ENCODE measurements around the gene C19orf38. TPM values are rescaled to one million over a fixed set of nuclear protein-coding genes. Genes with fewer than 3 reads are reported as not detected.
A peak's percentile ranks its signal among the peaks of the same experiment; 100 is the strongest.

The C19orf38 gene
- total and polyA plus RNA-seq, 2 of the 4 experiments (the other 2 are of a cell fraction) = 0.18 to 0.19 TPM

- Histone ChIP-seq H4K91ac (ENCODE audit: insufficient read depth, low read depth, low read length) (no peak overlapping the region), H2BK15ac (ENCODE audit: low read depth, low read length) (no peak overlapping the region), H3K36me3 (ENCODE audit: control insufficient read depth, insufficient read depth, low read length) (no peaks in the 10 kb centered on the region), H3K14ac (replicated peaks; ENCODE audit: low read depth, low read length) (no peak overlapping the region), H4K5ac (ENCODE audit: low read depth, low read length) (no peak overlapping the region), H2AK5ac (ENCODE audit: low read depth, low read length) (peak overlapping the region; percentile 59; the same call in 1 of the 2 replicates), H2BK20ac (ENCODE audit: low read depth, low read length) (no peak overlapping the region), H3K4me3 (ENCODE audit: insufficient read depth, low read depth, low read length) (no peak overlapping the region), H3K9ac (ENCODE audit: low read depth, low read length) (no peak overlapping the region), H3K27me3 (ENCODE audit: control insufficient read depth, insufficient read depth, low read length) (no peaks in the 10 kb centered on the region), H4K20me1 (ENCODE audit: insufficient read depth, low read length) (no peaks in the 10 kb centered on the region), H3K27ac (ENCODE audit: insufficient read depth, low read length) (no peak overlapping the region), H3K9me3 (ENCODE audit: control insufficient read depth, insufficient read depth, low read length) (no peaks in the 10 kb centered on the region), H2BK5ac (ENCODE audit: low read depth, low read length, poor library complexity, severe bottlenecking) (no peak overlapping the region), H4K8ac (ENCODE audit: low read depth in 2 of 2, low read length in 2 of 2) (peak overlapping the region; percentile 13 to 62; a peak in 3 of 4 replicates), H3K79me1 (ENCODE audit: low read depth in 1 of 2, low read length in 2 of 2) (peaks cover 0 to 3% of the 10 kb centered on the region in 2 experiments; a peak in 1 of 4 replicates), H3K4me1 (ENCODE audit: control insufficient read depth, insufficient read depth, low read length) (peaks cover 3% of the 10 kb centered on the region), H3K4ac (ENCODE audit: low read depth, low read length) (no peak overlapping the region; the same call in 1 of the 2 replicates), H2BK120ac (ENCODE audit: low read depth, low read length) (no peak overlapping the region), H3K9me1 (ENCODE audit: insufficient read depth, low read length) (peaks cover 14% of the 10 kb centered on the region; the same call in 1 of the 2 replicates), H2AK9ac (replicated peaks; ENCODE audit: low read depth, low read length, poor library complexity) (peak overlapping the region; percentile 76), H3K4me2 (ENCODE audit: low read depth, low read length) (no peak overlapping the region), H3K56ac (ENCODE audit: extremely low read depth, insufficient read depth, low read length) (no peak overlapping the region), H3K18ac (ENCODE audit: low read depth, low read length) (no peak overlapping the region), H2AFZ (replicated peaks; ENCODE audit: low read length, poor library complexity) (peak overlapping the region; percentile 75), H3K23ac (ENCODE audit: low read depth, low read length) (no peak overlapping the region)
- dilution Hi-C loops (cut with HindIII; ENCODE audit: low sequenced_read_pairs, unreplicated experiment) (no loop called here), in situ Hi-C loops (cut with MboI; ENCODE audit: low sequenced_read_pairs) (no loop called here), intact Hi-C loops (cut with micrococcal nuclease) (no loop called here)
- BruUV-seq (replicated peaks) = no TSS peak
- DNase-seq (no peak), ATAC-seq (ENCODE audit: low read depth) (no peak)
- WGBS, 2 experiments (ENCODE audit: extremely low coverage in 2 of 2, insufficient read length in 1 of 2) = 72% methylated on average over 13 of the region's 18 CpGs; no CpG with 5 or more reads in 1 of the 2 experiments
- ChIA-PET CTCF (interaction anchor here (1.5 to 2.4 kb wide), 2 partner anchors 12 to 146 kb away, joined by 7 to 23 read pairs; partner anchors contain the start of gene DNM2), POLR2A (ENCODE audit: unreplicated experiment) (interaction anchor here (0.5 kb wide), 1 partner anchor 68 kb away, joined by 4 read pairs; no protein-coding TSS in a partner anchor)
- TF ChIP-seq RAD21 (IDR thresholded peaks at IDR 0.05; ENCODE audit: low read length) (no peak), CHD1 (IDR thresholded peaks at IDR 0.05; ENCODE audit: low read depth, low read length) (no peak), BHLHE40 (IDR thresholded peaks at IDR 0.05; ENCODE audit: low read depth, low read length) (no peak), SMC3 (IDR thresholded peaks at IDR 0.05; ENCODE audit: low read depth, low read length) (no peak), ELK1 (IDR thresholded peaks at IDR 0.05; ENCODE audit: borderline replicate concordance, low read depth, low read length) (no peak), MXI1 (IDR thresholded peaks at IDR 0.05; ENCODE audit: borderline replicate concordance, low read depth, low read length) (no peak), CEBPB (IDR thresholded peaks at IDR 0.05; ENCODE audit: low read depth, low read length) (no peak), RFX5 (IDR thresholded peaks at IDR 0.05; ENCODE audit: low read depth, low read length) (no peak), MAZ (IDR thresholded peaks at IDR 0.05; ENCODE audit: borderline replicate concordance, low read depth, low read length) (no peak), NFE2L2 (IDR thresholded peaks at IDR 0.05; ENCODE audit: low read depth, low read length) (no peak), FOS (IDR thresholded peaks at IDR 0.05; ENCODE audit: low read depth, low read length) (no peak), USF2 (IDR thresholded peaks at IDR 0.05; ENCODE audit: low read depth, low read length) (no peak), POLR2A (IDR thresholded peaks at IDR 0.05; ENCODE audit: low read depth, low read length) (no peak), MAFK (IDR thresholded peaks at IDR 0.05; ENCODE audit: low read depth, low read length) (no peak)
- TF ChIP-seq, protein P1, sequence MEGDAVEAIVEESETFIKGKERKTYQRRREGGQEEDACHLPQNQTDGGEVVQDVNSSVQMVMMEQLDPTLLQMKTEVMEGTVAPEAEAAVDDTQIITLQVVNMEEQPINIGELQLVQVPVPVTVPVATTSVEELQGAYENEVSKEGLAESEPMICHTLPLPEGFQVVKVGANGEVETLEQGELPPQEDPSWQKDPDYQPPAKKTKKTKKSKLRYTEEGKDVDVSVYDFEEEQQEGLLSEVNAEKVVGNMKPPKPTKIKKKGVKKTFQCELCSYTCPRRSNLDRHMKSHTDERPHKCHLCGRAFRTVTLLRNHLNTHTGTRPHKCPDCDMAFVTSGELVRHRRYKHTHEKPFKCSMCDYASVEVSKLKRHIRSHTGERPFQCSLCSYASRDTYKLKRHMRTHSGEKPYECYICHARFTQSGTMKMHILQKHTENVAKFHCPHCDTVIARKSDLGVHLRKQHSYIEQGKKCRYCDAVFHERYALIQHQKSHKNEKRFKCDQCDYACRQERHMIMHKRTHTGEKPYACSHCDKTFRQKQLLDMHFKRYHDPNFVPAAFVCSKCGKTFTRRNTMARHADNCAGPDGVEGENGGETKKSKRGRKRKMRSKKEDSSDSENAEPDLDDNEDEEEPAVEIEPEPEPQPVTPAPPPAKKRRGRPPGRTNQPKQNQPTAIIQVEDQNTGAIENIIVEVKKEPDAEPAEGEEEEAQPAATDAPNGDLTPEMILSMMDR (conservative IDR thresholded peaks at IDR 0.05; ENCODE audit: low read depth, low read length) = no peak
These were observed 15.0 kb downstream of the C19orf38 start for GRCh38 chr19:10863107-10863717.

Measured in IMR-90 (cell line).